Esophagus squamous epithelium (tissue), 5 donors: ENCODE data around the gene PLG. TPM values are rescaled to one million over a fixed set of nuclear protein-coding genes. Genes with fewer than 3 reads are reported as not detected.
A peak's percentile ranks its signal among the peaks of the same experiment; 100 is the strongest.

Experiments used
- DNase-seq: peaks from one replicate; lab custom pipeline; 2025; lab: John Stamatoyannopoulos, UW
- H3K27ac ChIP-seq, 4 donors: fragments of 200-600 bp; sonication (generic); one replicate each; pipeline ENCODE4 v1.5.1; 2016 to 2019; ENCODE audit warnings: mild to moderate bottlenecking in 1 of 4
- H3K27me3 ChIP-seq, 4 donors: fragments of 200-600 bp; sonication (generic); 1 replicate in 3 of 4; 2 replicates in 1 of 4; pipeline versions ENCODE4 v1.5.1 to v1.6.0; 2017 to 2021; ENCODE audit warnings: antibody characterized with exemption in 1 of 4
- H3K36me3 ChIP-seq, 3 donors: fragments of 200-600 bp; sonication (generic); one replicate each; pipeline ENCODE4 v1.5.1; 2016 to 2019
- H3K4me1 ChIP-seq, 3 donors: fragments of 200-600 bp; sonication (generic); one replicate each; pipeline ENCODE4 v1.5.1; 2017 to 2019
- H3K4me3 ChIP-seq, 4 donors: fragments of 200-600 bp; sonication (generic); 1 replicate in 3 of 4; 2 replicates in 1 of 4; pipeline ENCODE4 v1.5.1; 2016 to 2019; ENCODE audit warnings: mild to moderate bottlenecking in 2 of 4, moderate library complexity in 1 of 4
- H3K9me3 ChIP-seq, 3 donors: fragments of 200-600 bp; sonication (generic); one replicate each; pipeline ENCODE4 v1.5.1; 2016 to 2019
- CTCF ChIP-seq, 6 experiments: fragments of 450-650 bp in 4 of 6; fragments of 200-600 bp in 2 of 6; sonication (generic) in 2 of 6; IDR thresholded peaks; one replicate each; pipeline ENCODE4 v1.5.1; 2016 to 2019; ENCODE audit warnings: antibody characterized with exemption in 6 of 6, mild to moderate bottlenecking in 4 of 6, moderate library complexity in 4 of 6
- POLR2A ChIP-seq, 4 donors: fragments of 450-650 bp; IDR thresholded peaks; one replicate each; pipeline ENCODE4 v1.6.1; 2017; ENCODE audit warnings: antibody characterized with exemption in 4 of 4, mild to moderate bottlenecking in 4 of 4, moderate library complexity in 3 of 4
- WGBS, 2 donors: methylation state at CpG; one replicate each; pipeline ENCODE4 v1.1.5; 2018; 5-methylcytosine and 5-hydroxymethylcytosine counted together
- intact Hi-C: fragments of 100-400 bp; cut with DNase I; formaldehyde crosslinking; loops from one replicate; pipeline ENCODE4 v1.15.0; 2022
- total RNA-seq, 4 donors: library from RNA; depleted of rRNA; stranded (reverse); fragments of >200 nt; gene quantifications; one replicate each; pipeline ENCODE4 v1.1.0, GENCODE V29; 2016
- donor health status: DM: yes; HTN: yes; CAD: no.

Gene PLG
- total RNA-seq, 4 donors from 2014 or later = not detected

GRCh38 chr6:160792708-160793107 is 90.7 kb downstream of the PLG start:
- WGBS, 2 donors = 23 to 47% methylated on average over 6 of the region's 6 CpGs
- TF ChIP-seq POLR2A (IDR thresholded peaks at IDR 0.05) = no peak
- H3K4me1 ChIP-seq = peaks cover 0 to 73% (median 4%) of the 10 kb centered on the region in 3 donors
- no peaks in the 10 kb centered on the region for H3K9me3 ChIP-seq
- intact Hi-C loops = no loop called here
- H3K27ac ChIP-seq = peak overlapping the region in 2 of 4 donors; percentile 34 to 86
- no peaks in the 10 kb centered on the region for H3K36me3 ChIP-seq
- no peak for DNase-seq
- H3K4me3 ChIP-seq = no peak overlapping the region
- H3K27me3 ChIP-seq = no peaks in the 10 kb centered on the region

GRCh38 chr6:160793652-160794051 is 91.6 kb downstream of the PLG start:
- DNase-seq = no peak
- TF ChIP-seq POLR2A (IDR thresholded peaks at IDR 0.05) (no peak), CTCF (IDR thresholded peaks at IDR 0.05) (no peak)
- peaks cover 0 to 67% (median 4%) of the 10 kb centered on the region in 3 donors for H3K4me1 ChIP-seq
- no peak overlapping the region for H3K4me3 ChIP-seq
- no peaks in the 10 kb centered on the region for H3K36me3 ChIP-seq
- 64 to 70% methylated on average over 1 of the region's 1 CpG for WGBS, 2 donors
- no peaks in the 10 kb centered on the region for H3K9me3 ChIP-seq
- no peaks in the 10 kb centered on the region for H3K27me3 ChIP-seq
- no peak overlapping the region for H3K27ac ChIP-seq
- intact Hi-C loops = no loop called here

GRCh38 chr6:160795721-160796120 is 93.7 kb downstream of the PLG start:
- H3K27me3 ChIP-seq = no peaks in the 10 kb centered on the region
- intact Hi-C loops = no loop called here
- TF ChIP-seq CTCF (IDR thresholded peaks at IDR 0.05) (no peak), POLR2A (IDR thresholded peaks at IDR 0.05) (no peak)
- H3K36me3 ChIP-seq = no peaks in the 10 kb centered on the region
- no peak overlapping the region for H3K4me3 ChIP-seq
- no peak overlapping the region for H3K27ac ChIP-seq
- no peaks in the 10 kb centered on the region for H3K9me3 ChIP-seq
- 5 to 14% methylated on average over 1 of the region's 1 CpG for WGBS, 2 donors
- DNase-seq = no peak
- peaks cover 0 to 50% (median 4%) of the 10 kb centered on the region in 3 donors for H3K4me1 ChIP-seq

GRCh38 chr6:160798625-160799024 is 96.6 kb downstream of the PLG start:
- Histone ChIP-seq H3K4me3 (no peak overlapping the region), H3K27ac (no peak overlapping the region), H3K36me3 (no peaks in the 10 kb centered on the region), H3K4me1 (peaks cover 0 to 25% (median 0%) of the 10 kb centered on the region in 3 donors), H3K27me3 (no peaks in the 10 kb centered on the region), H3K9me3 (no peaks in the 10 kb centered on the region)
- TF ChIP-seq CTCF (IDR thresholded peaks at IDR 0.05) (no peak), POLR2A (IDR thresholded peaks at IDR 0.05) (no peak)
- intact Hi-C loops = no loop called here
- DNase-seq = no peak

- DNase-seq = no peak
- Histone ChIP-seq H3K27ac (no peak overlapping the region), H3K4me1 (peaks cover 0 to 18% (median 0%) of the 10 kb centered on the region in 3 donors), H3K27me3 (no peaks in the 10 kb centered on the region), H3K36me3 (no peaks in the 10 kb centered on the region), H3K4me3 (no peak overlapping the region), H3K9me3 (no peaks in the 10 kb centered on the region)
- intact Hi-C loops = no loop called here
- TF ChIP-seq POLR2A (IDR thresholded peaks at IDR 0.05) (no peak), CTCF (IDR thresholded peaks at IDR 0.05) (no peak)
These were observed 97.9 kb downstream of the PLG start for GRCh38 chr6:160799801-160800506.
